NB4 (cell line): ENCODE data around the gene AP1G2.

Experiments used
- DNase-seq: peaks from one replicate; pipeline ENCODE4 v3.0.0; 2010; ENCODE audit warnings: low read depth
- H3K4me3 ChIP-seq: one replicate; pipeline ENCODE4 v1.5.1; 2011; ENCODE audit warnings: mild to moderate bottlenecking, low read depth, low read length, moderate library complexity
- MYC ChIP-seq: IDR thresholded peaks from 2 replicates; pipeline ENCODE4 v1.6.1; 2011; ENCODE audit warnings: low read depth, low read length
- POLR2A ChIP-seq: IDR thresholded peaks from 2 replicates; pipeline ENCODE4 v1.6.1; 2011; ENCODE audit warnings: mild to moderate bottlenecking; ENCODE audit not compliant: insufficient read length; ENCODE audit errors: extremely low read depth
- TF ChIP-seq, protein P1 (sequence below): IDR thresholded peaks from 2 replicates; pipeline ENCODE4 v1.6.1; 2011; ENCODE audit warnings: low read depth, low read length
- TF ChIP-seq, protein P2 (sequence below): IDR thresholded peaks from one replicate; pipeline ENCODE4 v1.5.1; 2012; ENCODE audit warnings: low read depth, low read length

AP1G2 gene, protein sequence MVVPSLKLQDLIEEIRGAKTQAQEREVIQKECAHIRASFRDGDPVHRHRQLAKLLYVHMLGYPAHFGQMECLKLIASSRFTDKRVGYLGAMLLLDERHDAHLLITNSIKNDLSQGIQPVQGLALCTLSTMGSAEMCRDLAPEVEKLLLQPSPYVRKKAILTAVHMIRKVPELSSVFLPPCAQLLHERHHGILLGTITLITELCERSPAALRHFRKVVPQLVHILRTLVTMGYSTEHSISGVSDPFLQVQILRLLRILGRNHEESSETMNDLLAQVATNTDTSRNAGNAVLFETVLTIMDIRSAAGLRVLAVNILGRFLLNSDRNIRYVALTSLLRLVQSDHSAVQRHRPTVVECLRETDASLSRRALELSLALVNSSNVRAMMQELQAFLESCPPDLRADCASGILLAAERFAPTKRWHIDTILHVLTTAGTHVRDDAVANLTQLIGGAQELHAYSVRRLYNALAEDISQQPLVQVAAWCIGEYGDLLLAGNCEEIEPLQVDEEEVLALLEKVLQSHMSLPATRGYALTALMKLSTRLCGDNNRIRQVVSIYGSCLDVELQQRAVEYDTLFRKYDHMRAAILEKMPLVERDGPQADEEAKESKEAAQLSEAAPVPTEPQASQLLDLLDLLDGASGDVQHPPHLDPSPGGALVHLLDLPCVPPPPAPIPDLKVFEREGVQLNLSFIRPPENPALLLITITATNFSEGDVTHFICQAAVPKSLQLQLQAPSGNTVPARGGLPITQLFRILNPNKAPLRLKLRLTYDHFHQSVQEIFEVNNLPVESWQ

DNA sequence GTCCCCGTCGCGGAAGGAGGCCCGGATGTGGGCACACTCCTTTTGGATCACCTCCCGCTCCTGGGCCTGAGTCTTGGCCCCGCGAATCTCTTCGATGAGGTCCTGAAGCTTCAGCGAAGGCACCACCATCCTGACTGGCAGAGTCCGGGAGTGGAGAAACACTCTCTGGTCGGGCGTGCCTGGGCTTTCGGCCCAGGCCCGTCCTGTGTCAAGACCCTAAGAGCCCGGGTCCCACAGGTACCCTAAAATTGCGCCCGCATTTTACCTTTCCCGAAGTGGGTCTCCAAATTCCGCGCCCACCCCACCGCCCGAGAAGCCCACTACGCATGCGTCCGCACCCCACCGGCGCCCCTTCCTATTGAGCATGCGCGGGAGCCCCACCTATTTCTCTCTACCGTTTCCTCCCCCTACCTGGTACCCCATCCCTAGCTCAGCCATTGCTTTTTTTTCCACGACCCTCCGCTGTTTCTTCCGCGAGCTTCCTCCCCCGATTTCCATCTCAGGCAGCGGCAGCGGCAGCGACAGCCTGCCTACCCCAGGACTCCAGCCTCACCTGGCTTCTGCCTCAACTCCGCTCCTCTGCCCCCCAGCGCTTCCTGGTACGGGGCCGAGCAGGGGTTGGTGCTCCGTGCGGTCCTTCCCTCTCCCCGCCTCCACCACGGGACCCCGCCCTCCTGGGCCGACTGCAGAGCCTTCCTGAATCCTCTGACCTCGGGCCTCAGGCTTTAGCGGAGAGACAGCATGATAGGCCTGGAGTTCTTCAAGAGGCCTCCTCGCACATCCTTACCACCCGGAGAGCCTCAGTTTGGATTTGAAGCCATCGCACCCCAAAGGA lies at the start of gene AP1G2:
Gene AP1G2, minus strand, starts transcription at position 606 of the 835 bp plus-strand sequence. Its CDS starts 477 bp downstream, at position 129.
- TF ChIP-seq POLR2A = peak; percentile 87
- TF ChIP-seq MYC = peak; percentile 36; the same call in 1 of the 2 replicates
- TF ChIP-seq, protein P1, sequence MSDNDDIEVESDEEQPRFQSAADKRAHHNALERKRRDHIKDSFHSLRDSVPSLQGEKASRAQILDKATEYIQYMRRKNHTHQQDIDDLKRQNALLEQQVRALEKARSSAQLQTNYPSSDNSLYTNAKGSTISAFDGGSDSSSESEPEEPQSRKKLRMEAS = peak; percentile 65
- TF ChIP-seq, protein P2, sequence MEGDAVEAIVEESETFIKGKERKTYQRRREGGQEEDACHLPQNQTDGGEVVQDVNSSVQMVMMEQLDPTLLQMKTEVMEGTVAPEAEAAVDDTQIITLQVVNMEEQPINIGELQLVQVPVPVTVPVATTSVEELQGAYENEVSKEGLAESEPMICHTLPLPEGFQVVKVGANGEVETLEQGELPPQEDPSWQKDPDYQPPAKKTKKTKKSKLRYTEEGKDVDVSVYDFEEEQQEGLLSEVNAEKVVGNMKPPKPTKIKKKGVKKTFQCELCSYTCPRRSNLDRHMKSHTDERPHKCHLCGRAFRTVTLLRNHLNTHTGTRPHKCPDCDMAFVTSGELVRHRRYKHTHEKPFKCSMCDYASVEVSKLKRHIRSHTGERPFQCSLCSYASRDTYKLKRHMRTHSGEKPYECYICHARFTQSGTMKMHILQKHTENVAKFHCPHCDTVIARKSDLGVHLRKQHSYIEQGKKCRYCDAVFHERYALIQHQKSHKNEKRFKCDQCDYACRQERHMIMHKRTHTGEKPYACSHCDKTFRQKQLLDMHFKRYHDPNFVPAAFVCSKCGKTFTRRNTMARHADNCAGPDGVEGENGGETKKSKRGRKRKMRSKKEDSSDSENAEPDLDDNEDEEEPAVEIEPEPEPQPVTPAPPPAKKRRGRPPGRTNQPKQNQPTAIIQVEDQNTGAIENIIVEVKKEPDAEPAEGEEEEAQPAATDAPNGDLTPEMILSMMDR = no peak
- peak within 1 kb of the TSS; percentile 78 for H3K4me3 ChIP-seq
- peak; percentile 92 for DNase-seq

DNA sequence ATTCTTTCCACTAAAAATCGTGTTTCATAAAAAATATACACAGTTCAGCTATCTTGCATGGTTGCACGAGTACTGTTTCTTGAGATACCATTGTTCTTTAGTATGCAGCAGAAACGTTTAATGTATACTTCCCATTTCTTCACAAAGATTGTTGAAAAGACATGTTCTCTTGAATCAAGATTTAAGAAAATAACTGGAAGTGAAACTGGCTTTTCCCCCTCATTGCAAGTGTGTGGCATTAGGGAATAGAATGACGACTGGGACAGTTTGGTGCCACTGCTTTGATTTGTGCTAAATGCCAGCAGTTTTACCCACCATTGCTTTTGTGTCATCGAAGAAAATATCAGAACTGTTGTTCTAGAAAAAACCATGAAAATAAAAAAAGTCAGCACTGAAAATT lies 48.3 kb upstream of the AP1G2 start:
- H3K4me3 ChIP-seq = no peak overlapping the region
- no peak for DNase-seq
- TF ChIP-seq MYC (no peak), POLR2A (no peak)
- TF ChIP-seq, protein P1 = no peak
- TF ChIP-seq, protein P2 = no peak

DNA sequence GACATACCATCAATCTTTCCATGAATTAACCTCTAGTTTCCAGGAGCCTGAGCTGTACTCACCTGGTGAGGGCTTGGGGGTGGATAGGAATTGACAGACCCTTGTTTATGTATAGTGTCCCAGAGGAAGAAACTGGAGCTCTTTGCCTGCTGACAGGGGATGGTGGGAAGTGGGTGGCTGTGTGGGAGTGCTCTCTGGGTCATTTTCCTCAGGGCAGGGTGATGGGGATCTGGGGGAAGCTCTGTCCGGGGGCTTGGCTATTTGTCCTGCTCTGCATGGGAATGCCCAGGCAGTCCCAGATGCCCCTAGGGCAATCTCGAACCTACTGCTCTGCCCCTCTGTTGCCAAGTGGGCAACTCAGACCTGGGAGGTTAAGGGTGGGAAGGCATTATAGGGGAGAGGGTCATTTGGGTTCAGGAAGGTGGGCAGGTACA lies 46.8 kb upstream of the AP1G2 start:
- H3K4me3 ChIP-seq = no peak overlapping the region
- TF ChIP-seq MYC = no peak
- TF ChIP-seq, protein P1 = no peak
- TF ChIP-seq, protein P2 = no peak
- TF ChIP-seq POLR2A = no peak
- DNase-seq = no peak

DNA sequence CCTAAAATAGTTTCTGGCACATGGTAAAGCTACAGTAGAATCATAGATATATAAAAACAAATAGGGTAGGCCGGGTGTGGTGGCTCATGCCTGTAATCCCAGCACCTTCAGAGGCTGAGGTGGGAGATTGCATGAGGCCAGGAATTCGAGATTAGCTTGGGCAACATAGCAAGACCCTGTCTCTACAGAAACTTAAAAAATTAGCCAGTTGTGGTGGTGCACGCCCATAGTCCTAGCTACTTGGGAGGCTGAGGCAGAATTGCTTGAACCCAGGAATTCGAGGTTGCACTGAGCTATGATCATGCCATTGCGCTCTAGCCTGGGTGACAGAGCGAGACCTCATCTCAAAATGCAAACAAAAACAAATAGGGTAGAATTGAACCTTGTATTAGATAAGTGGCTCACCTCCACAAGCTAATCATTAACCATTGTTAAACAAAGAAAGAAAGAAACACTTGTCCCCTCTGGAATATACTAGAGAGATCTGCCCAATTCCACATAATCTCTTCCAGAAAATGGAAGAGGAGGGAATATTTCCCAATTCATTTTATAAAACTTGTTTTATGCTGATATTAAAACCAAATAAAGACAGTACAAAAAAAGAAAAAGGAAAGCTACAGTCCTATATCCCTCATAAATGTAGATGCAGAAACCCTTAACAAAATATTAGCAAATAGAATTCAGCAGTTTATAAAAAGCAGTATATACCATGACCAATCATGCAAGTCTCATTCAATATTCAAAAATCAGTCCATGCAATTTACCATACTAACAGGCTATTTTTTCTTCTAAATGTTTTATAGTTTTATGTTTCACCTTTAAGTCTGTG lies 45.9 kb upstream of the AP1G2 start:
- TF ChIP-seq, protein P1 = no peak
- TF ChIP-seq, protein P2 = no peak
- TF ChIP-seq POLR2A (no peak), MYC (no peak)
- H3K4me3 ChIP-seq = no peak overlapping the region
- DNase-seq = no peak

DNA sequence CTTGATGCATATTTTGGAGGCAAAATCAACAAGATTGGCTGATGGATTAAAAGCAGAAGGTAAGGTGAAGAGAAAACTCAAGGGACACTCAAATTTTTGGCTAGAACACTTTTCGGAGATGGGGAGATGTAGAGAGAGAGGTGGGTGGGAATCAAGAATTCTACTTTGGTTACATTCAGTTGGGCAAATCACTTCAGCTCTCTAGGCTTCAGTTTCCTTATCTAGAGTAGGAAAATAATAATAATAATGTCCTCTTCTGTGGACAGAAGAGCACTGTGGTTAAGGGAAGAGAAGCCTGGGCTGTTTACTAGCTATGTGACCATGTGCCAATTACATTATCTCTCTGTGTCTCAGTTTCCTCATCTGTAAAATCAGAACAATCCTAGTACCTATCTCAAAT lies 45.2 kb upstream of the AP1G2 start:
- no peak overlapping the region for H3K4me3 ChIP-seq
- DNase-seq = no peak
- TF ChIP-seq, protein P2 = no peak
- TF ChIP-seq POLR2A (no peak), MYC (no peak)
- TF ChIP-seq, protein P1 = no peak
